Adrenal gland (tissue), 12 donors: ENCODE data around the gene FBXO10. TPM values are rescaled to one million over a fixed set of nuclear protein-coding genes. Genes with fewer than 3 reads are reported as not detected.

Experiments used
- DNase-seq, 7 donors: peaks; one replicate each; pipeline ENCODE4 v3.0.0-alpha.2; 2019 to 2020
- H3K27ac ChIP-seq, 5 donors: fragments of 200-600 bp; sonication (generic) in 4 of 5; 1 replicate in 3 of 5; 2 replicates in 2 of 5; pipeline versions ENCODE4 v1.5.1 to v1.8.0; 2016 to 2020; ENCODE audit warnings: mild to moderate bottlenecking in 1 of 5
- H3K27me3 ChIP-seq: fragments of 200-600 bp; 2 replicates; pipeline ENCODE4 v1.8.0; 2021
- H3K36me3 ChIP-seq, 2 donors: fragments of 200-600 bp; replicated peaks in 1 of 2; 1 replicate in 1 of 2; 2 replicates in 1 of 2; pipeline versions ENCODE4 v1.5.1 to v1.8.0; 2018 to 2022
- H3K4me1 ChIP-seq, 2 donors: fragments of 200-600 bp; replicated peaks in 1 of 2; 1 replicate in 1 of 2; 2 replicates in 1 of 2; pipeline versions ENCODE4 v1.5.1 to v1.8.0; 2018 to 2021
- H3K4me3 ChIP-seq, 4 donors: fragments of 200-600 bp; sonication (generic) in 3 of 4; one replicate each; pipeline ENCODE4 v1.5.1; 2016 to 2018
- H3K9me3 ChIP-seq, 3 donors: fragments of 200-600 bp; sonication (generic) in 1 of 3; replicated peaks in 1 of 3; 1 replicate in 2 of 3; 2 replicates in 1 of 3; pipeline versions ENCODE4 v1.5.1 to v1.8.0; 2016 to 2021
- CTCF ChIP-seq, 6 experiments: fragments of 450-650 bp in 4 of 6; fragments of 200-600 bp in 2 of 6; sonication (generic) in 1 of 6; IDR thresholded peaks; 1 replicate in 5 of 6; 2 replicates in 1 of 6; pipeline versions ENCODE4 v1.5.1 to v1.8.0; 2016 to 2021; ENCODE audit warnings: antibody characterized with exemption in 6 of 6, mild to moderate bottlenecking in 2 of 6, moderate library complexity in 1 of 6
- POLR2A ChIP-seq, 2 donors: fragments of 450-650 bp; IDR thresholded peaks; one replicate each; pipeline ENCODE4 v1.6.1; 2017; ENCODE audit warnings: antibody characterized with exemption in 2 of 2, mild to moderate bottlenecking in 2 of 2, moderate library complexity in 1 of 2
- WGBS, 4 donors: extraction: QIAGEN DNeasy Blood & Tissue Kit in 2 of 4; methylation state at CpG; one replicate each; pipeline versions ENCODE4 v1.1.5 to v1.1.7; 2013 to 2017; 5-methylcytosine and 5-hydroxymethylcytosine counted together
- intact Hi-C, 2 donors: fragments of 100-400 bp; cut with DNase I; formaldehyde crosslinking; loops; one replicate each; pipeline versions ENCODE4 v1.14.1 to v1.15.0; 2022 to 2023
- polyA plus RNA-seq, 3 donors: library from polyadenylated mRNA; stranded (reverse); fragments of 200-250 nt in 2 of 3; fragments of 350-450 nt in 1 of 3; fragmentation: Illumina TruSeq in 1 of 3; extraction: RNeasy Lipid Tissue Mini Kit (QIAGEN cat#74804) in 1 of 3; gene quantifications; one replicate each; pipeline ENCODE4 v1.2.3, GENCODE V29; 2013 to 2014
- total RNA-seq, 9 donors: library from RNA; depleted of rRNA in 4 of 9; stranded (reverse); fragments of >200 nt in 4 of 9; fragments of 120-200 nt in 1 of 9; fragmentation: NEBNext Ultra II Directional in 1 of 9; extraction: Animal tissue kit (Norgen Biotek cat#: 25700) in 1 of 9; gene quantifications; one replicate each; pipeline versions ENCODE4 v1.1.0 to v1.2.4, GENCODE V29; 2013 to 2023
- donor health status: healthy with polysubstance abuse.
- donor health status: Bipolar disorder and iron deficiency.
- donor health status: DM: yes; HTN: yes; CAD: no.
- donor health status: DM: no; HTN: no; CAD: no.
- donor health status: DM: no; HTN: no; CAD: no.
- donor health status: DM: yes; HTN: yes; CAD: no.

The FBXO10 gene
- total and polyA plus RNA-seq, 12 donors: 7.2 to 86.6 (median 12.3) TPM

- intact Hi-C loops: no loop called here
- WGBS, 4 donors: 81 to 93% (median 89%) methylated on average over 2 of the region's 2 CpGs
These were observed 41.0 kb upstream of the FBXO10 start for GRCh38 chr9:37617161-37617560.

GRCh38 chr9:37611961-37612360 lies 35.8 kb upstream of the FBXO10 start:
- WGBS, 4 donors: 68 to 88% (median 73%) methylated on average over 1 of the region's 1 CpG
- DNase-seq: no peak
- no peak for TF ChIP-seq POLR2A (IDR thresholded peaks at IDR 0.05)
- no peak for TF ChIP-seq CTCF (IDR thresholded peaks at IDR 0.05)
- no peaks in the 10 kb centered on the region for H3K9me3 ChIP-seq
- H3K27me3 ChIP-seq: no peaks in the 10 kb centered on the region
- H3K4me1 ChIP-seq: peaks cover 0 to 9% of the 10 kb centered on the region in 2 donors
- intact Hi-C loops: no loop called here
- H3K4me3 ChIP-seq: no peak overlapping the region
- no peak overlapping the region for H3K27ac ChIP-seq
- H3K36me3 ChIP-seq: no peaks in the 10 kb centered on the region

More at GRCh38 chr9:37617161-37617560, 41.0 kb upstream of the FBXO10 start:
- Histone ChIP-seq H3K36me3 (no peaks in the 10 kb centered on the region), H3K4me1 (peaks cover 0 to 9% of the 10 kb centered on the region in 2 donors), H3K27me3 (no peaks in the 10 kb centered on the region), H3K4me3 (no peak overlapping the region), H3K27ac (no peak overlapping the region), H3K9me3 (no peaks in the 10 kb centered on the region)
- TF ChIP-seq CTCF (IDR thresholded peaks at IDR 0.05) (no peak), POLR2A (IDR thresholded peaks at IDR 0.05) (no peak)
- no peak for DNase-seq

GRCh38 chr9:37611014-37611413 lies 34.8 kb upstream of the FBXO10 start:
- intact Hi-C loops: no loop called here
- 67 to 73% (median 69%) methylated on average over 6 of the region's 6 CpGs for WGBS, 4 donors
- no peaks in the 10 kb centered on the region for H3K27me3 ChIP-seq
- no peaks in the 10 kb centered on the region for H3K9me3 ChIP-seq
- H3K4me3 ChIP-seq: no peak overlapping the region
- H3K27ac ChIP-seq: no peak overlapping the region
- DNase-seq: no peak
- H3K36me3 ChIP-seq: no peaks in the 10 kb centered on the region
- H3K4me1 ChIP-seq: peaks cover 0 to 9% of the 10 kb centered on the region in 2 donors
- TF ChIP-seq POLR2A (IDR thresholded peaks at IDR 0.05) (no peak), CTCF (IDR thresholded peaks at IDR 0.05) (no peak)

GRCh38 chr9:37609735-37610397 lies 33.7 kb upstream of the FBXO10 start:
- intact Hi-C loops: loop anchor here in 1 of 2 donors (10.0 kb wide), 1 partner anchor 125 kb away; no protein-coding TSS in a partner anchor

More at GRCh38 chr9:37609735-37610397, 33.7 kb upstream of the FBXO10 start:
- TF ChIP-seq CTCF (IDR thresholded peaks at IDR 0.05): no peak
- no peak for DNase-seq
- Histone ChIP-seq H3K4me1 (peaks cover 0 to under 1% of the 10 kb centered on the region in 2 donors), H3K4me3 (no peak overlapping the region), H3K9me3 (no peaks in the 10 kb centered on the region), H3K27ac (no peak overlapping the region), H3K27me3 (no peaks in the 10 kb centered on the region), H3K36me3 (no peaks in the 10 kb centered on the region)
- 68 to 84% (median 75%) methylated on average over 6 of the region's 6 CpGs for WGBS, 4 donors
